ENCODE results near the gene PCARE.

PCARE gene

GRCh38 chr2:29032189-29032588 lies 42.1 kb downstream of the PCARE start:
- DNase-seq, result no peak

- no peak for DNase-seq
Measured at GRCh38 chr2:29031046-29031445, 43.3 kb downstream of the PCARE start.

- DNase-seq, result no peak
Measured at GRCh38 chr2:29025711-29026110, 48.6 kb downstream of the PCARE start.

- no peak for DNase-seq
Measured at GRCh38 chr2:29024882-29025430, 49.4 kb downstream of the PCARE start.

- no peak for DNase-seq
Measured at GRCh38 chr2:29023188-29023587, 51.1 kb downstream of the PCARE start.

GRCh38 chr2:29022679-29023078 lies 51.6 kb downstream of the PCARE start:
- no peak for DNase-seq

- DNase-seq, result no peak
Measured at GRCh38 chr2:29021886-29022285, 52.4 kb downstream of the PCARE start.

- DNase-seq, result no peak
Measured at GRCh38 chr2:29017716-29018435, 56.4 kb downstream of the PCARE start.

- DNase-seq, result no peak
Measured at GRCh38 chr2:29016504-29016903, 57.8 kb downstream of the PCARE start.

GRCh38 chr2:29015701-29016470 lies 58.4 kb downstream of the PCARE start:
- DNase-seq, result no peak

GRCh38 chr2:29014811-29015421 lies 59.4 kb downstream of the PCARE start:
- DNase-seq, result no peak

- no peak for DNase-seq
Measured at GRCh38 chr2:29014331-29014730, 60.0 kb downstream of the PCARE start.

GRCh38 chr2:29013057-29013780 lies 61.1 kb downstream of the PCARE start:
- no peak for DNase-seq

- no peak for DNase-seq
Measured at GRCh38 chr2:29012211-29012681, 62.1 kb downstream of the PCARE start.
